SK-N-SH (cell line): ENCODE results near the gene C1QTNF5. TPM values are rescaled to one million over a fixed set of nuclear protein-coding genes. Genes with fewer than 3 reads are reported as not detected.

Source experiments
- CTCF ChIA-PET: fragments of 300-600, 350-600 bp; formaldehyde crosslinking; extraction: SDS; loops from one replicate; lab custom pipeline; 2021; lab: Yijun Ruan, JAX
- POLR2A ChIA-PET: fragments of 350-600 bp; sonication (Branson Sonifier 250); formaldehyde crosslinking; extraction: SDS; loops from one replicate; lab custom pipeline; 2020; ENCODE audit warnings: antibody characterized with exemption, inconsistent platforms; lab: Yijun Ruan, JAX
- DNase-seq: peaks from one replicate; pipeline ENCODE4 v3.0.0; 2012
- H2AFZ ChIP-seq: fragments of 200-600 bp; sonication (generic); 2 replicates; pipeline ENCODE4 v1.8.1; 2016; ENCODE audit warnings: antibody characterized with exemption, mild to moderate bottlenecking, low read depth
- H3F3A ChIP-seq: fragments of 200-600 bp; sonication (generic); replicated peaks from 2 replicates; pipeline ENCODE3; 2016; ENCODE audit warnings: antibody characterized with exemption, mild to moderate bottlenecking; ENCODE audit not compliant: insufficient read depth
- H3K27ac ChIP-seq, 2 experiments: fragments of 200-500 bp in 1 of 2; fragments of 200-600 bp in 1 of 2; sonication (Bioruptor generic) in 1 of 2; sonication (generic), shearing (Covaris generic) in 1 of 2; 2 replicates each; pipeline versions ENCODE4 v1.5.1 to v1.6.1; 2014 to 2016; ENCODE audit warnings: low read depth in 2 of 2, inconsistent platforms in 1 of 2, low read length in 1 of 2, mild to moderate bottlenecking in 1 of 2, mixed read lengths in 1 of 2
- H3K27me3 ChIP-seq: fragments of 200-600 bp; sonication (generic), shearing (Covaris generic); 2 replicates; pipeline ENCODE4 v1.6.1; 2016; ENCODE audit warnings: mixed run types; ENCODE audit not compliant: insufficient read depth
- H3K36me3 ChIP-seq, 2 experiments: fragments of 200-500 bp in 1 of 2; fragments of 200-600 bp in 1 of 2; sonication (Bioruptor generic) in 1 of 2; sonication (generic) in 1 of 2; replicated peaks in 1 of 2; 2 replicates each; pipeline versions ENCODE3 to v1.5.1; 2014 to 2016; ENCODE audit warnings: low read length in 1 of 2, mild to moderate bottlenecking in 1 of 2; ENCODE audit not compliant: insufficient read depth in 2 of 2, control insufficient read depth in 1 of 2
- H3K4me1 ChIP-seq, 2 experiments: fragments of 200-500 bp in 1 of 2; fragments of 200-600 bp in 1 of 2; sonication (Bioruptor generic) in 1 of 2; sonication (generic), shearing (Covaris generic) in 1 of 2; 2 replicates each; pipeline versions ENCODE4 v1.5.1 to v1.6.1; 2014 to 2016; ENCODE audit warnings: low read depth in 1 of 2, low read length in 1 of 2, mixed run types in 1 of 2; ENCODE audit not compliant: insufficient read depth in 2 of 2, control insufficient read depth in 1 of 2
- H3K4me2 ChIP-seq: fragments of 200-600 bp; sonication (generic), shearing (Covaris generic); 2 replicates; pipeline ENCODE4 v1.6.1; 2017; ENCODE audit warnings: mixed run types
- H3K4me3 ChIP-seq, 2 experiments: fragments of 200-500 bp in 1 of 2; fragments of 200-600 bp in 1 of 2; sonication (Bioruptor generic) in 1 of 2; sonication (generic), shearing (Covaris generic) in 1 of 2; 2 replicates each; pipeline versions ENCODE4 v1.5.1 to v1.8.1; 2014 to 2016; ENCODE audit warnings: low read depth in 2 of 2, inconsistent platforms in 1 of 2, low read length in 1 of 2, mild to moderate bottlenecking in 1 of 2, mixed read lengths in 1 of 2, moderate library complexity in 1 of 2
- H3K79me2 ChIP-seq: fragments of 200-600 bp; sonication (generic); 2 replicates; pipeline ENCODE4 v1.8.1; 2017; ENCODE audit warnings: mild to moderate bottlenecking; ENCODE audit not compliant: insufficient read depth
- H3K9ac ChIP-seq: fragments of 200-600 bp; sonication (generic); 2 replicates; pipeline ENCODE4 v1.6.1; 2017; ENCODE audit warnings: mixed run types
- H3K9me2 ChIP-seq: fragments of 200-600 bp; sonication (generic); 2 replicates; pipeline ENCODE4 v1.6.1; 2017; ENCODE audit warnings: mixed run types
- H3K9me3 ChIP-seq: fragments of 200-600 bp; sonication (generic); 2 replicates; pipeline ENCODE4 v1.6.1; 2017; ENCODE audit warnings: mixed run types, mild to moderate bottlenecking, moderate library complexity
- H4K20me1 ChIP-seq: fragments of 200-600 bp; sonication (generic); 2 replicates; pipeline ENCODE4 v1.6.1; 2017; ENCODE audit warnings: mild to moderate bottlenecking, mixed run types; ENCODE audit not compliant: insufficient read depth
- FOSL2 ChIP-seq: IDR thresholded peaks from 2 replicates; pipeline ENCODE4 v1.4.0; 2012; ENCODE audit warnings: low read depth, mild to moderate bottlenecking, moderate library complexity, borderline replicate concordance
- FOXJ3 ChIP-seq: sonication (generic); formaldehyde crosslinking; IDR thresholded peaks from 2 replicates; pipeline ENCODE4 v1.5.1; 2020; ENCODE audit warnings: mild to moderate bottlenecking, missing genetic modification reagents
- GATA2 ChIP-seq: sonication (generic); formaldehyde crosslinking; IDR thresholded peaks from 2 replicates; pipeline ENCODE4 v1.5.0; 2020; ENCODE audit warnings: mild to moderate bottlenecking, missing genetic modification reagents
- JUND ChIP-seq: IDR thresholded peaks from 2 replicates; pipeline ENCODE4 v1.4.0; 2012
- MEF2A ChIP-seq: IDR thresholded peaks from 2 replicates; pipeline ENCODE4 v1.4.0; 2012; ENCODE audit warnings: low read depth, borderline replicate concordance
- MXI1 ChIP-seq: IDR thresholded peaks from 2 replicates; pipeline ENCODE4 v1.6.1; 2012; ENCODE audit warnings: mild to moderate bottlenecking, low read depth, low read length, improper control_type of control experiment
- NFIC ChIP-seq: IDR thresholded peaks from 2 replicates; pipeline ENCODE4 v1.4.0; 2012; ENCODE audit warnings: borderline replicate concordance
- RAD21 ChIP-seq: IDR thresholded peaks from 2 replicates; pipeline ENCODE4 v1.6.1; 2012; ENCODE audit warnings: mild to moderate bottlenecking, low read length
- TAF1 ChIP-seq: IDR thresholded peaks from 2 replicates; pipeline ENCODE4 v1.6.1; 2012; ENCODE audit warnings: low read depth, mild to moderate bottlenecking, low read length, moderate library complexity, borderline replicate concordance
- TEAD4 ChIP-seq: IDR thresholded peaks from 2 replicates; pipeline ENCODE4 v1.4.0; 2012; ENCODE audit warnings: mild to moderate bottlenecking, borderline replicate concordance; ENCODE audit not compliant: insufficient read depth
- WGBS: methylation state at CpG from one replicate; pipeline ENCODE4 v1.1.6; 2017; ENCODE audit warnings: low lambda C conversion rate; 5-methylcytosine and 5-hydroxymethylcytosine counted together
- polyA plus RNA-seq, 3 experiments: library from polyadenylated mRNA; depleted of rRNA; stranded (reverse); fragments of >200 nt; gene quantifications; 2 replicates each; pipeline ENCODE4 v1.2.3, GENCODE V29; 2012
- TF ChIP-seq, protein P1 (sequence below): fragments of 150-350 bp; IDR thresholded peaks from 2 replicates; pipeline ENCODE4 v1.6.1; 2017; ENCODE audit warnings: antibody characterized with exemption, low read length, low read depth, borderline replicate concordance
- TF ChIP-seq, protein P2 (sequence below): IDR thresholded peaks from 2 replicates; pipeline ENCODE4 v1.4.0; 2012; ENCODE audit warnings: low read depth, borderline replicate concordance
- TF ChIP-seq, protein P3 (sequence below): fragments of 200-600 bp; sonication (generic); IDR thresholded peaks from 2 replicates; pipeline ENCODE4 v1.6.1; 2017; ENCODE audit warnings: antibody characterized with exemption, mild to moderate bottlenecking, moderate library complexity
- TF ChIP-seq, protein P4 (sequence below): IDR thresholded peaks from 2 replicates; pipeline ENCODE4; 2012

C1QTNF5 gene
- polyA plus RNA-seq, 1 of the 3 experiments (the other 2 are of a cell fraction): 0.71 TPM

DNA sequence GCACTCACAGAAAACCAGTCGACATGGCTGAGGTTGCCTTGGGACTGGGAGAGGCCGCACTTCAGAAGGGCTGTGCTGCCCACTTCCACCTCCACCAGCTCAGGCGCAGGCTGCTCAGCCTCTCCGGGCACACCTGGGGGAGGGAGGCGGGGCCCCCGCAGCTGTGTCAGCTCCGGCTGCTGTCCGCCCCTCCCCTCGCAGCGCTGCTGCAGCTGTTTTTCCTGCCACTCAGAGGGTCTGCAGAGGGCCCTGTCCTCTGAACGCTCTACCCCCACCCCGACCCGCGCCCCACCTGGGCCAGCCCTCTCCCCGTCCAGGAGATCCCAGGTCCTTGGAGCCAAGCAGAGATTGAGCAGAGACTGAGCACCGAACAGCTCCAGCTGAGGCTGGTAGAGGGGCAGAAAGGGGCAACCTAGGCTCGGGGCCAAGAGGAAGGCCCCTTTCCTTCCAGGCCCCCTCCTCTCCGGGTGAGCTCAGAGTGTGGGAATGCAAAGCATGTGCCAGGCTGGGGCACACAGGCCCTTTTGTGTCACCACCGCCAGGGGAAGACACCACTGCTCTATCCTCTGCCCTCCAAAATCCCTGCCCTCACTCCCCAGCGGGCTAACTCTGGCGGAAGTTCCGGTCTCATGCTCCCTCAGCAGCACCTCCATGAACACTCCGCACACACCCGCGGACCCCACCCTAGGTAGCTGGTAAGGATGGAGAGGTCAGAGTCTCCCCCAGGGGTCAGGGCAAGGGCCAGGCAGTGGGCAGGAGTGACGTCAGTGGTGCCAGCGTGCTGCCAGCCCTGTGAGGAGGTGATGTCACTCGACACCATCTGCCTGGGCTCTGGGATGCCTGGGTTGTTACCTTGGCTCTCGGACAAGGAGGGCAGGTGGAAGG, 25.3 kb downstream of the C1QTNF5 start:
- no peaks in the 10 kb centered on the region for H3K79me2 ChIP-seq
- H4K20me1 ChIP-seq: no peaks in the 10 kb centered on the region
- no peak overlapping the region for H3K9ac ChIP-seq
- ChIA-PET POLR2A (interaction anchor here (0.6 to 1.6 kb wide), 4 partner anchors 23 to 461 kb away, joined by 3 to 5 read pairs (median 4); partner anchors contain the start of genes C2CD2L and CBL), CTCF (interaction anchor here (0.5 to 4.8 kb wide), 13 partner anchors 8 to 216 kb away, joined by 3 to 22 read pairs (median 5); partner anchors contain the start of gene CBL)
- no peaks in the 10 kb centered on the region for H3K36me3 ChIP-seq
- peak overlapping the region; percentile 55 to 68; a peak in 3 of 4 replicates for H3K4me3 ChIP-seq
- H3K9me3 ChIP-seq: no peaks in the 10 kb centered on the region
- H2AFZ ChIP-seq: no peak overlapping the region
- peak; percentile 72 for DNase-seq
- H3K27ac ChIP-seq: no peak overlapping the region
- H3K9me2 ChIP-seq: no peaks in the 10 kb centered on the region
- H3K27me3 ChIP-seq: no peaks in the 10 kb centered on the region
- 61% methylated on average over 7 of the region's 29 CpGs for WGBS
- H3K4me2 ChIP-seq: peak overlapping the region; percentile 100
- peaks cover 8% of the 10 kb centered on the region for H3F3A ChIP-seq
- TF ChIP-seq, protein P1, sequence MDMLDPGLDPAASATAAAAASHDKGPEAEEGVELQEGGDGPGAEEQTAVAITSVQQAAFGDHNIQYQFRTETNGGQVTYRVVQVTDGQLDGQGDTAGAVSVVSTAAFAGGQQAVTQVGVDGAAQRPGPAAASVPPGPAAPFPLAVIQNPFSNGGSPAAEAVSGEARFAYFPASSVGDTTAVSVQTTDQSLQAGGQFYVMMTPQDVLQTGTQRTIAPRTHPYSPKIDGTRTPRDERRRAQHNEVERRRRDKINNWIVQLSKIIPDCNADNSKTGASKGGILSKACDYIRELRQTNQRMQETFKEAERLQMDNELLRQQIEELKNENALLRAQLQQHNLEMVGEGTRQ: no peak
- TF ChIP-seq JUND (no peak), TAF1 (no peak), FOSL2 (no peak), RAD21 (no peak), NFIC (peak; percentile 39; the same call in 1 of the 2 replicates), FOXJ3 (CRISPR knock-in tag) (no peak), MXI1 (no peak), MEF2A (no peak), GATA2 (no peak), TEAD4 (0 out of 2 replicates have a peak, but pooled peaks have one; percentile 20)
- TF ChIP-seq, protein P2, sequence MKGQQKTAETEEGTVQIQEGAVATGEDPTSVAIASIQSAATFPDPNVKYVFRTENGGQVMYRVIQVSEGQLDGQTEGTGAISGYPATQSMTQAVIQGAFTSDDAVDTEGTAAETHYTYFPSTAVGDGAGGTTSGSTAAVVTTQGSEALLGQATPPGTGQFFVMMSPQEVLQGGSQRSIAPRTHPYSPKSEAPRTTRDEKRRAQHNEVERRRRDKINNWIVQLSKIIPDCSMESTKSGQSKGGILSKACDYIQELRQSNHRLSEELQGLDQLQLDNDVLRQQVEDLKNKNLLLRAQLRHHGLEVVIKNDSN: no peak
- TF ChIP-seq, protein P3, sequence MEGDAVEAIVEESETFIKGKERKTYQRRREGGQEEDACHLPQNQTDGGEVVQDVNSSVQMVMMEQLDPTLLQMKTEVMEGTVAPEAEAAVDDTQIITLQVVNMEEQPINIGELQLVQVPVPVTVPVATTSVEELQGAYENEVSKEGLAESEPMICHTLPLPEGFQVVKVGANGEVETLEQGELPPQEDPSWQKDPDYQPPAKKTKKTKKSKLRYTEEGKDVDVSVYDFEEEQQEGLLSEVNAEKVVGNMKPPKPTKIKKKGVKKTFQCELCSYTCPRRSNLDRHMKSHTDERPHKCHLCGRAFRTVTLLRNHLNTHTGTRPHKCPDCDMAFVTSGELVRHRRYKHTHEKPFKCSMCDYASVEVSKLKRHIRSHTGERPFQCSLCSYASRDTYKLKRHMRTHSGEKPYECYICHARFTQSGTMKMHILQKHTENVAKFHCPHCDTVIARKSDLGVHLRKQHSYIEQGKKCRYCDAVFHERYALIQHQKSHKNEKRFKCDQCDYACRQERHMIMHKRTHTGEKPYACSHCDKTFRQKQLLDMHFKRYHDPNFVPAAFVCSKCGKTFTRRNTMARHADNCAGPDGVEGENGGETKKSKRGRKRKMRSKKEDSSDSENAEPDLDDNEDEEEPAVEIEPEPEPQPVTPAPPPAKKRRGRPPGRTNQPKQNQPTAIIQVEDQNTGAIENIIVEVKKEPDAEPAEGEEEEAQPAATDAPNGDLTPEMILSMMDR: peak; percentile 19; the same call in 1 of the 2 replicates
- TF ChIP-seq, protein P4, sequence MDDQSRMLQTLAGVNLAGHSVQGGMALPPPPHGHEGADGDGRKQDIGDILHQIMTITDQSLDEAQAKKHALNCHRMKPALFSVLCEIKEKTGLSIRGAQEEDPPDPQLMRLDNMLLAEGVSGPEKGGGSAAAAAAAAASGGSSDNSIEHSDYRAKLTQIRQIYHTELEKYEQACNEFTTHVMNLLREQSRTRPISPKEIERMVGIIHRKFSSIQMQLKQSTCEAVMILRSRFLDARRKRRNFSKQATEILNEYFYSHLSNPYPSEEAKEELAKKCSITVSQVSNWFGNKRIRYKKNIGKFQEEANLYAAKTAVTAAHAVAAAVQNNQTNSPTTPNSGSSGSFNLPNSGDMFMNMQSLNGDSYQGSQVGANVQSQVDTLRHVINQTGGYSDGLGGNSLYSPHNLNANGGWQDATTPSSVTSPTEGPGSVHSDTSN: no peak
- H3K4me1 ChIP-seq: peaks cover 12 to 31% of the 10 kb centered on the region in 2 experiments; a peak in 2 of 4 replicates
